K562 (cell line): ENCODE measurements around the gene LAMB1. TPM values are rescaled to one million over a fixed set of nuclear protein-coding genes. Genes with fewer than 3 reads are reported as not detected.

Source experiments
- ATAC-seq: fragments of 200-7000 bp; cut with Tn5 transposase; 3 replicates; pipeline ENCODE4 v1.9.1; 2020; ENCODE audit warnings: moderate library complexity
- BruUV-seq: library from RNA; stranded (reverse); fragments of 400-500 nt; replicated peaks from 2 replicates; lab custom pipeline; 2021; lab: Mats Ljungman, UMichigan
- CTCF ChIA-PET: fragments of 300-600 bp; formaldehyde crosslinking; extraction: SDS; loops from one replicate; lab custom pipeline; 2021; ENCODE audit warnings: low intra/inter-chr PET ratio; lab: Yijun Ruan, JAX
- POLR2A ChIA-PET: fragments of 300-600, 350-650 bp; sonication (Branson Sonifier 250); formaldehyde crosslinking; extraction: SDS; loops from one replicate; lab custom pipeline; 2021; ENCODE audit warnings: antibody characterized with exemption, inconsistent platforms; lab: Yijun Ruan, JAX
- DNase-seq, 4 experiments: peaks; one replicate each; pipeline versions ENCODE4 v3.0.0 to v3.0.0-alpha.2; 2011 to 2018; ENCODE audit warnings: low spot score in 3 of 4, mixed read lengths in 3 of 4; ENCODE audit errors: extremely low read depth in 1 of 4
- FAIRE-seq: peaks from 2 replicates; lab custom pipeline; 2011; peaks lifted over from hg19 to GRCh38; lab: Jason Lieb, UNC
- H2AFZ ChIP-seq: 2 replicates; pipeline ENCODE4 v1.6.0; 2011; ENCODE audit warnings: low read depth, low read length, control low read depth, inconsistent platforms
- H3K27ac ChIP-seq: fragments of 200-600 bp; 3 replicates; pipeline ENCODE4 v1.8.0; 2011; ENCODE audit warnings: low read depth, mild to moderate bottlenecking, control low read depth, inconsistent platforms, low read length, moderate library complexity, mixed read lengths; ENCODE audit errors: extremely low read depth
- H3K27me3 ChIP-seq, 2 experiments: fragments of 300-600 bp in 1 of 2; 2 replicates in 1 of 2; 3 replicates in 1 of 2; pipeline versions ENCODE4 v1.6.0 to v1.8.0; 2011; ENCODE audit warnings: inconsistent platforms in 2 of 2, low read length in 2 of 2, mild to moderate bottlenecking in 1 of 2, mixed read lengths in 1 of 2, moderate library complexity in 1 of 2; ENCODE audit not compliant: control insufficient read depth in 2 of 2, insufficient read depth in 2 of 2
- H3K36me3 ChIP-seq: fragments of 300-600 bp; 3 replicates; pipeline ENCODE4 v1.8.0; 2011; ENCODE audit warnings: mild to moderate bottlenecking, low read length, inconsistent platforms; ENCODE audit not compliant: control insufficient read depth, insufficient read depth
- H3K4me1 ChIP-seq, 2 experiments: fragments of 200-600 bp in 1 of 2; replicated peaks in 1 of 2; 2 replicates in 1 of 2; 3 replicates in 1 of 2; pipeline versions ENCODE4 v1.5.1 to v1.8.0; 2011; ENCODE audit warnings: inconsistent platforms in 2 of 2, low read length in 2 of 2, mild to moderate bottlenecking in 1 of 2, mixed read lengths in 1 of 2, moderate library complexity in 1 of 2; ENCODE audit not compliant: control insufficient read depth in 2 of 2, insufficient read depth in 2 of 2
- H3K4me2 ChIP-seq: 2 replicates; pipeline ENCODE4 v1.6.1; 2011; ENCODE audit warnings: low read length, control low read depth, inconsistent platforms, mixed read lengths; ENCODE audit not compliant: insufficient read depth
- H3K4me3 ChIP-seq: fragments of 200-600 bp; sonication (generic), shearing (Covaris generic); 2 replicates; pipeline ENCODE4 v1.5.1; 2016; ENCODE audit warnings: control low read depth, inconsistent platforms
- H3K79me2 ChIP-seq: fragments of 200-600 bp; 3 replicates; pipeline ENCODE4 v1.8.0; 2011; ENCODE audit warnings: low read length, inconsistent platforms; ENCODE audit not compliant: control insufficient read depth, insufficient read depth
- H3K9ac ChIP-seq, 2 experiments: 2 replicates each; pipeline versions ENCODE4 v1.6.0 to v1.6.1; 2011; ENCODE audit warnings: low read depth in 2 of 2, low read length in 2 of 2, control low read depth in 1 of 2, inconsistent platforms in 1 of 2, mild to moderate bottlenecking in 1 of 2, mixed read lengths in 1 of 2; ENCODE audit not compliant: insufficient read depth in 1 of 2
- H3K9me1 ChIP-seq: one replicate; pipeline ENCODE4 v1.6.0; 2011; ENCODE audit warnings: inconsistent platforms, mild to moderate bottlenecking, low read length, moderate library complexity; ENCODE audit not compliant: control insufficient read depth, insufficient read depth
- H3K9me3 ChIP-seq: replicated peaks from 2 replicates; pipeline ENCODE4 v1.5.1; 2011; ENCODE audit warnings: low read depth, low read length, inconsistent platforms; ENCODE audit not compliant: control insufficient read depth, insufficient read depth
- H4K20me1 ChIP-seq: replicated peaks from 2 replicates; pipeline ENCODE4 v1.6.1; 2011; ENCODE audit warnings: low read length, inconsistent platforms, mixed read lengths; ENCODE audit not compliant: control insufficient read depth, insufficient read depth
- CCAR2 ChIP-seq: fragments of 200-400 bp; formaldehyde crosslinking; IDR thresholded peaks from 2 replicates; pipeline ENCODE4 v1.6.1; 2017; ENCODE audit warnings: mild to moderate bottlenecking, low read depth, low read length
- CEBPB ChIP-seq: fragments of 450-650 bp; IDR thresholded peaks from 2 replicates; pipeline ENCODE4 v1.6.1; 2016; ENCODE audit warnings: missing genetic modification characterization, missing compliant biosample characterization
- CEBPG ChIP-seq, 3 experiments: fragments of 200-800 bp in 1 of 3; sonication (Bioruptor generic) in 1 of 3; sonication (generic) in 1 of 3; formaldehyde crosslinking in 1 of 3; IDR thresholded peaks in 2 of 3; conservative IDR thresholded peaks in 1 of 3; 2 replicates each; pipeline versions ENCODE4 v1.6.1 to v1.8.0; 2016 to 2022; ENCODE audit warnings: missing compliant biosample characterization in 2 of 3, missing genetic modification characterization in 2 of 3, mild to moderate bottlenecking in 1 of 3, missing genetic modification reagents in 1 of 3
- MEIS2 ChIP-seq: fragments of 450-650 bp; IDR thresholded peaks from 2 replicates; pipeline ENCODE4 v1.6.1; 2014; ENCODE audit warnings: mild to moderate bottlenecking; ENCODE audit not compliant: partially characterized antibody
- NFIC ChIP-seq: fragments of 450-650 bp; IDR thresholded peaks from 2 replicates; pipeline ENCODE4 v1.6.1; 2017; ENCODE audit warnings: mild to moderate bottlenecking, inconsistent platforms
- SRSF1 ChIP-seq: fragments of 200-400 bp; formaldehyde crosslinking; IDR thresholded peaks from 2 replicates; pipeline ENCODE4 v1.6.1; 2017; ENCODE audit warnings: mild to moderate bottlenecking, low read depth, low read length, moderate library complexity
- TAF7 ChIP-seq: fragments of 450-650 bp; IDR thresholded peaks from 2 replicates; pipeline ENCODE4 v1.6.1; 2016; ENCODE audit warnings: missing genetic modification characterization, missing compliant biosample characterization
- TCF3 ChIP-seq: sonication (generic); formaldehyde crosslinking; IDR thresholded peaks from 2 replicates; pipeline ENCODE4 v1.4.0; 2020; ENCODE audit warnings: mild to moderate bottlenecking, missing genetic modification reagents
- THRA ChIP-seq: fragments of 450-650 bp; IDR thresholded peaks from 2 replicates; pipeline ENCODE4 v1.6.1; 2017; ENCODE audit warnings: mild to moderate bottlenecking, moderate library complexity
- ZBTB49 ChIP-seq: sonication (generic); formaldehyde crosslinking; IDR thresholded peaks from 2 replicates; pipeline ENCODE4 v1.8.0; 2022; ENCODE audit warnings: missing genetic modification reagents, mild to moderate bottlenecking, borderline replicate concordance
- ZNF224 ChIP-seq: sonication (generic); formaldehyde crosslinking; IDR thresholded peaks from 2 replicates; pipeline ENCODE4 v1.8.0; 2022; ENCODE audit warnings: mild to moderate bottlenecking, missing genetic modification reagents
- WGBS: fragments of 100-300 bp; shearing (Covaris generic); methylation state at CpG from one replicate; pipeline ENCODE4 v1.1.6; 2016; ENCODE audit warnings: low coverage, mixed read lengths; ENCODE audit not compliant: insufficient coverage; ENCODE audit errors: missing lambda C conversion rate; 5-methylcytosine and 5-hydroxymethylcytosine counted together
- in situ Hi-C: fragments of 300-500 bp; cut with MboI; formaldehyde crosslinking; loops from 4 replicates; pipeline ENCODE4 v1.15.0; 2018; ENCODE audit warnings: inconsistent platforms, mixed read lengths
- intact Hi-C: fragments of 100-400 bp; cut with micrococcal nuclease; formaldehyde crosslinking; loops from 2 replicates; pipeline ENCODE4 v1.14.2; 2022
- polyA plus RNA-seq, 8 experiments: library from polyadenylated mRNA; depleted of rRNA in 4 of 8; stranded (reverse) in 5 of 8; unstranded in 3 of 8; fragments of >200 nt; fragmentation: Nextera tagmentation in 2 of 8; fragmentation: Illumina TruSeq in 1 of 8; extraction: Ambion mirVana in 2 of 8; extraction: Trizol in 1 of 8; gene quantifications; 2 replicates each; pipeline versions ENCODE4 v1.2.1 to v1.2.3, GENCODE V29; 2011 to 2014; ENCODE audit warnings: inconsistent platforms in 1 of 8, missing spikeins in 1 of 8
- total RNA-seq, 7 experiments: library from RNA; depleted of rRNA in 6 of 7; stranded (reverse); fragments of >200 nt in 6 of 7; fragmentation: Illumina TruSeq in 2 of 7; extraction: Trizol in 2 of 7; gene quantifications; 2 replicates each; pipeline versions ENCODE4 v1.2.1 to v1.2.3, GENCODE V29; 2011 to 2021; ENCODE audit warnings: low replicate concordance in 1 of 7

LAMB1 gene
- total and polyA plus RNA-seq, 9 of the 15 experiments (the other 6 are each of a cell fraction or from before 2014, with no cell fraction given): 6.0 to 17.7 (median 12.3) TPM

GRCh38 chr7:107972941-107973376, 30.0 kb downstream of the LAMB1 start:
- CTCF ChIA-PET: no interaction called here
- Histone ChIP-seq H3K9me1 (no peaks in the 10 kb centered on the region), H3K4me3 (no peak overlapping the region), H3K27ac (no peak overlapping the region), H2AFZ (no peak overlapping the region), H3K27me3 (no peaks in the 10 kb centered on the region), H3K4me2 (no peak overlapping the region), H4K20me1 (no peaks in the 10 kb centered on the region), H3K36me3 (peaks cover 16% of the 10 kb centered on the region; the same call in 2 of the 3 replicates), H3K9ac (no peak overlapping the region), H3K4me1 (peaks cover 0 to 22% of the 10 kb centered on the region in 2 experiments; a peak in 3 of 5 replicates), H3K79me2 (no peaks in the 10 kb centered on the region), H3K9me3 (no peaks in the 10 kb centered on the region)
- WGBS: 62% methylated on average over 8 of the region's 8 CpGs
- BruUV-seq: no TSS peak
- POLR2A ChIA-PET: interaction anchor here (0.9 to 1.6 kb wide), 6 partner anchors 10 to 49 kb away, joined by 3 to 5 read pairs (median 4); no protein-coding TSS in a partner anchor
- in situ Hi-C loops (no loop called here), intact Hi-C loops (loop anchor here (10.0 kb wide), 1 partner anchor 58 kb away; no protein-coding TSS in a partner anchor)
- FAIRE-seq (no peak), ATAC-seq (no peak), DNase-seq (no peak)
- TF ChIP-seq CEBPG (CRISPR knock-in tag; IDR thresholded peaks at IDR 0.05) (no peak), CEBPG (tag; conservative IDR thresholded peaks at IDR 0.05 in 1 of 2, IDR thresholded peaks at IDR 0.05 in 1 of 2) (0 out of 4 replicates have a peak, but pooled peaks of 1 of the 2 experiments have one; percentile 21), CEBPB (tag) (0 out of 2 replicates have a peak, but pooled peaks have one; percentile 18), CCAR2 (no peak)

GRCh38 chr7:107972075-107972482, 30.9 kb downstream of the LAMB1 start:
- peak overlapping the region; percentile 28 for H2AFZ ChIP-seq
- FAIRE-seq (peak; percentile 79), ATAC-seq (peak; percentile 77), DNase-seq (peak; percentile 52 to 72 (median 62))
- no peak overlapping the region for H3K4me3 ChIP-seq
- H4K20me1 ChIP-seq: 0 out of 2 replicates have a peak, but pooled peaks cover 3% of the 10 kb centered on the region
- H3K9me3 ChIP-seq: no peaks in the 10 kb centered on the region
- in situ Hi-C loops (no loop called here), intact Hi-C loops (loop anchor here (10.0 kb wide), 1 partner anchor 57 kb away; no protein-coding TSS in a partner anchor)
- no peak overlapping the region for H3K9ac ChIP-seq
- peaks cover 15% of the 10 kb centered on the region; the same call in 2 of the 3 replicates for H3K36me3 ChIP-seq
- H3K9me1 ChIP-seq: no peaks in the 10 kb centered on the region
- no TSS peak for BruUV-seq
- H3K27ac ChIP-seq: no peak overlapping the region
- ChIA-PET POLR2A (interaction anchor here (0.9 to 1.6 kb wide), 4 partner anchors 11 to 48 kb away, joined by 3 to 5 read pairs (median 4); no protein-coding TSS in a partner anchor), CTCF (no interaction called here)
- H3K27me3 ChIP-seq: no peaks in the 10 kb centered on the region
- peak overlapping the region; percentile 36 for H3K4me2 ChIP-seq
- peaks cover 0 to 22% of the 10 kb centered on the region in 2 experiments; a peak in 3 of 5 replicates for H3K4me1 ChIP-seq
- no peaks in the 10 kb centered on the region for H3K79me2 ChIP-seq
- 42% methylated on average over 4 of the region's 4 CpGs for WGBS
- TF ChIP-seq ZBTB49 (CRISPR knock-in tag): no peak
- peak; percentile 91 for TF ChIP-seq TCF3 (CRISPR knock-in tag)
- peak; percentile 93 for TF ChIP-seq NFIC
- no peak for TF ChIP-seq SRSF1
- no peak for TF ChIP-seq ZNF224
- no peak for TF ChIP-seq TAF7 (tag)
- TF ChIP-seq THRA: no peak
- peak; percentile 75 for TF ChIP-seq MEIS2
